KOPT-K1 (cell line): ENCODE data around the gene SRPK3.

Experiments
- H3K27ac ChIP-seq: fragments of 200-600 bp; sonication (generic); 2 replicates; pipeline ENCODE4 v1.5.1; 2016; ENCODE audit warnings: antibody characterized with exemption, mild to moderate bottlenecking, low read depth, low read length; ENCODE audit not compliant: poor library complexity, severe bottlenecking
- H3K36me3 ChIP-seq: fragments of 200-600 bp; sonication (generic); 2 replicates; pipeline ENCODE4 v1.5.1; 2017; ENCODE audit warnings: antibody characterized with exemption, mild to moderate bottlenecking, low read length, moderate library complexity; ENCODE audit not compliant: insufficient read depth
- H3K9me3 ChIP-seq: fragments of 200-600 bp; sonication (generic); 2 replicates; pipeline ENCODE4 v1.5.1; 2017; ENCODE audit warnings: antibody characterized with exemption, low read length, mild to moderate bottlenecking; ENCODE audit not compliant: insufficient read depth, poor library complexity, severe bottlenecking

Gene SRPK3

DNA sequence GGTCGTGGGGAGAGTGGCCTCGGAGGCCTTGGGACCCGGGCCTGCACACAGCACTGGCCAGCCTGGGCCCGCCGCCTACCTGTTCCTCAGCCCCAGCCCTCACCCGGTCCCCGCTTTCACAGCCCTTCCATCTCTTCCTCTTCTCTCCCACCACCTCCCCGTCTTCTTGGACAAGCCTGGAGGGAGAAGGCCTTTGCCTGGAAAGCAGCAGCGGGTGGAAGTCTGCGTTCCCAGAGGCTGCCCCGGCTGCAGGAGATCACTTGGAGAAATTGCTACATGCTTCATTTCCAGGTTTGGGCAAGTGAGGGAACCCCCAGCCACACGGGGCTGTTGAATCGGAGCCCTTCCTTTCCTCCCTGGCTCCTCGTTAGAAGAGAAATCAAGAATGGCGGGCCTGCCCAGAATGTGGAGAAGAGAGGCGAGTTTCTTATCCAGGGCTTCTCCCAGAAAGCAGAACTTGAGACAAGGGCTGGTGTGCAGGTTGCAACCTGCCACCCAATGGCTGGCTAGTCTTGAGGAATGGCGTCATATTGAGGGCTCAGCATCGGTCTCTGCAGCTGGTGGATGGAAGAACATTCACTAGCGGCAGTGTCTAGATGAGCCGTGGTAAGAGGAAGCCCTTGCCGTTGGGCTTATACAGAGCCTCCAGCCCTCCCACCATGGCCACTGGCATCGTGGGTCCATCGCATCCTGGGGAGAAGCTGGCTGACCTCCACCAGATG lies 50.7 kb downstream of the SRPK3 start:
- Histone ChIP-seq H3K9me3 (no peaks in the 10 kb centered on the region), H3K27ac (no peak overlapping the region), H3K36me3 (no peaks in the 10 kb centered on the region)

DNA sequence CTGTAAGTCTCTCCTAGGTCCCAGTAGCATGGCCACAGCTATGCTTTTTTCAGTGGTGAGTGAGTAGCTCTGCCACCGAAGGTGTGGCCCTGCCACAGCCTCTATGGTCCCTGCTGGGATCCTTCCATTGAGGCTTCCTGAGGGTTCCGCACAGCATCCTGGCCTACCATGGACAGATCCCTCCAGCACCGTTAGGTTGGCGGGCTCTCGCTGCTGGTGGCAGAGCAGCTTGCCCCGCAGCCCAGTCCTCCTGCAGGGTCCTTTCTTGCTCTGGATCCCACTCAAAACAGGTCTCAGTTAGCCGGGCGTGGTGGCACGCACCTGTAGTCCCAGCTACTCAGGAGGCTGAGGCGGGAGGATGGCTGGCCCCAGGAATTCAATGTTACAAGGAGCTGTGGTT lies 51.9 kb downstream of the SRPK3 start:
- no peaks in the 10 kb centered on the region for H3K36me3 ChIP-seq
- H3K9me3 ChIP-seq, result no peaks in the 10 kb centered on the region
- no peak overlapping the region for H3K27ac ChIP-seq
